Subcutaneous adipose tissue (tissue), 4 donors: ENCODE results near the gene LTF. TPM values are rescaled to one million over a fixed set of nuclear protein-coding genes. Genes with fewer than 3 reads are reported as not detected.

Experiments
- CTCF ChIP-seq: fragments of 450-650 bp; IDR thresholded peaks from one replicate; pipeline ENCODE4 v1.5.1; 2016; ENCODE audit warnings: low read depth, mild to moderate bottlenecking, control low read depth, antibody characterized with exemption, moderate library complexity
- total RNA-seq, 4 donors: library from RNA; depleted of rRNA; stranded (reverse); fragments of >200 nt; gene quantifications; one replicate each; pipeline ENCODE4 v1.1.0, GENCODE V29; 2016

Gene LTF
- total RNA-seq, 4 donors from 2014 or later, result 1.2 to 17.9 (median 7.2) TPM

GRCh38 chr3:46429671-46430070 is 35.0 kb downstream of the LTF start:
- no peak for TF ChIP-seq CTCF

GRCh38 chr3:46429250-46429649 is 35.5 kb downstream of the LTF start:
- no peak for TF ChIP-seq CTCF

- TF ChIP-seq CTCF, result no peak
Observed at GRCh38 chr3:46427916-46428833, 36.5 kb downstream of the LTF start.

GRCh38 chr3:46423588-46423987 is 41.1 kb downstream of the LTF start:
- no peak for TF ChIP-seq CTCF

GRCh38 chr3:46422617-46423016 is 42.1 kb downstream of the LTF start:
- no peak for TF ChIP-seq CTCF

GRCh38 chr3:46420931-46421330 is 43.8 kb downstream of the LTF start:
- TF ChIP-seq CTCF, result no peak

- no peak for TF ChIP-seq CTCF
Observed at GRCh38 chr3:46419816-46420215, 44.9 kb downstream of the LTF start.
